GM19452 (cell line): ENCODE results near the gene ABHD14A.
A peak's percentile ranks its signal among the peaks of the same experiment; 100 is the strongest.
"Not testable (repeated sequence)": the region's sequence is repeated elsewhere in the genome, so short reads cannot be mapped to it uniquely, and the experiment has no call there.

ENCODE experiments used
- ATAC-seq: cut with Tn5 transposase; IDR thresholded peaks from one replicate; pipeline ENCODE4 v1.9.1; 2021; ENCODE audit not compliant: unreplicated experiment

The ABHD14A gene

DNA sequence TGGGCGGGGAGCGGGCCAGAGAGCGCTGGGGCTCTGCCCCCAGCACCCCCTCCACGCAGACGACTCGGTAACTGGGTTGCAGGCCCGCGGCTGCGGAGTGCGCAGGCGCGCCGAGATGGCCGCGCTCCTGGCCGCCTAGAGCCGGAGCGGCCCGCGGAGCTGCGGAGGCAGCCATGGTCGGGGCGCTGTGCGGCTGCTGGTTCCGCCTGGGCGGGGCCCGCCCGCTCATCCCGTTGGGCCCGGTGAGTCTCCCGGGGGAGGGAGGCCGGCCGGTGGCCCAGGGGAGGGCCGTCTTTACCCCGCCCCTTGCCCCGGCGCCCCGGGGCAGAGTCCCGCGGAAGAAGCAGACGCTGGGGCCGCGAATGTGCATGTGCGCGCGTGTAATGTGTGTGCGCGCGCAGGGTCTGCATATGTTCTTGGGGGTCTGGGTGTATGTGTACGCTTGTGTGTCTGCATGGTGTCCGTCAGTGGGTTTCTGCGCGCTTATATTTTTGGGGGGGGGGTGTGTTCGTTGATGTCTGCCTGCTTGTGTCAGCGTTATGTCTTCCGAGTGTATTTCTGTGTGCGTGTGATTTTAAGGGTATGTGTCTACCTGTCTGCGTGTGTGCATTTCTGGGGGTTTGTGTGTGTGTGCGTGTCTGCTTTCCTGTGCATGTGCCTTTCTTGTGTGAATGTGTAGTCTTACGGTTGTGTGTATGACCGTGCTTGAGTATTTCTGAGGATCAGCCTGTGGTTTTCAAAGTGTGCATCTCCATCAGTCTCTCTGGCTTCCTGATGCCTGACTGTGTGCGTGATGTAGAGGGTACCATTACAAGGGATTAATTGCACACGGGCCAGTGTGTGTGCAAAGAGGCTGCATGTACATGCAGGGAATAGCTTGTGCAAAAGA, at the start of gene ABHD14A:
Gene ABHD14A, plus strand, starts transcription at position 102 of the 889 bp plus-strand sequence. Its CDS starts 72 bp downstream, at position 174.
- ATAC-seq = peak; percentile 64

- no peak for ATAC-seq
Measured at GRCh38 chr3:51927061-51927977, 47.5 kb upstream of the ABHD14A start.

- no peak for ATAC-seq
Measured at GRCh38 chr3:51928438-51928837, 46.4 kb upstream of the ABHD14A start.

DNA sequence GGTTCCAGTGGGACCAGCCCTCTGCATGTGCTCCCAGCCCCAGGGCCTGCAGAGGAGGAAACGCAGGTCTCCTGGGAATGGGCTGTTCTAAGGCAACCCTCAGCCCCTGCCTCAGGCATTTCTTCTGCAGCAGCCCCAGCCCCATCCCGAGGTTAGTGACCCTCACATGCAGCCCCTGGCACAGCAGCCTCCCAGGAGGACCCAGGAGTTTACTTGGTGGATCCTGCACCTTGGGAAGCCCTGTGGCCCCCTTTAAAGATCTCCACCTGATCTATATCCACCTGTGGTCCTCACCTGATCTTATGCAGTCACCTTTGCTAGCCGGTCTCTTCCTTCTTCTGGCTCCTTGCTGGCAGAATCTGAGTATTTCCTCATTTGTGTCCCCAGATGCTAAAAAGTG, 45.9 kb upstream of the ABHD14A start:
- not testable (repeated sequence) for ATAC-seq

- ATAC-seq = no peak
Measured at GRCh38 chr3:51929420-51930003, 45.4 kb upstream of the ABHD14A start.

DNA sequence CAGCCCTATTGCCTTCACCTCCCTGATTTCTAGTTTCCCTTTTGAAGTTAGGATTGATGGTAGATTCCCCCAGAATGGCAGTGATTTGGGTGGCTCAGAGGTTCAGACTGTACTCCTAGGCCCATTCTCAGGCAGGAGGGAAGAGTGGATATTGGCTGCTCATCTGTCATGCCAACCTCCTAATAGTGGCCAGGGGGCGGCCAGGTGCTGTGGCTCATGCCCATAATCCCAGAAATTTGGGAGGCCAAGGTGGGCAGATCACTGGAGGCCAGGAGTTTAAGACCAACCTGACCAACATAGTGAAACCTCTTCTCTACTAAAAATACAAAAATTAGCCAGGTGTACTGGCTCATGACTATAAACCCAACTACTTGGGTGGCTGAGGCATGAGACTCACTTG, 44.4 kb upstream of the ABHD14A start:
- ATAC-seq = no peak

DNA sequence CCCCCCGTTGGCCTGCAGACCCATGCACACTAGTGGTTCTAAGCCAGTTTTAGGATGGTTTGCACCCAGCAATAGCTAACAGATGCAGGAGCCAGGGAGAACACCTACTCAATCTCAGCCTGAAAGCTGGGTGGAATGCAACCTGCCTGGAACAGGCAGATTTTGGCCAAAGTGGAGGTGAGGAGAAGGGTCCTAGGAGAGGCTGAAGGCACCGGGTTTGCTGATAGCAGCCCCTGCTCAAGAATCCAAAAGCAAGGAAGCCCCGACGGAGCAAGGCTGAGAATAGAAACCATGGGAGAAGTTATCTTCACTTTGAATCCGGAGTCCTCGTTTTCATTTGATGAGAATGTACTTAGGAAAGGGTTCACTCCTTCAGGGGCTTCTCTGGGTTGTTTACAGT, 43.1 kb upstream of the ABHD14A start:
- no peak for ATAC-seq

DNA sequence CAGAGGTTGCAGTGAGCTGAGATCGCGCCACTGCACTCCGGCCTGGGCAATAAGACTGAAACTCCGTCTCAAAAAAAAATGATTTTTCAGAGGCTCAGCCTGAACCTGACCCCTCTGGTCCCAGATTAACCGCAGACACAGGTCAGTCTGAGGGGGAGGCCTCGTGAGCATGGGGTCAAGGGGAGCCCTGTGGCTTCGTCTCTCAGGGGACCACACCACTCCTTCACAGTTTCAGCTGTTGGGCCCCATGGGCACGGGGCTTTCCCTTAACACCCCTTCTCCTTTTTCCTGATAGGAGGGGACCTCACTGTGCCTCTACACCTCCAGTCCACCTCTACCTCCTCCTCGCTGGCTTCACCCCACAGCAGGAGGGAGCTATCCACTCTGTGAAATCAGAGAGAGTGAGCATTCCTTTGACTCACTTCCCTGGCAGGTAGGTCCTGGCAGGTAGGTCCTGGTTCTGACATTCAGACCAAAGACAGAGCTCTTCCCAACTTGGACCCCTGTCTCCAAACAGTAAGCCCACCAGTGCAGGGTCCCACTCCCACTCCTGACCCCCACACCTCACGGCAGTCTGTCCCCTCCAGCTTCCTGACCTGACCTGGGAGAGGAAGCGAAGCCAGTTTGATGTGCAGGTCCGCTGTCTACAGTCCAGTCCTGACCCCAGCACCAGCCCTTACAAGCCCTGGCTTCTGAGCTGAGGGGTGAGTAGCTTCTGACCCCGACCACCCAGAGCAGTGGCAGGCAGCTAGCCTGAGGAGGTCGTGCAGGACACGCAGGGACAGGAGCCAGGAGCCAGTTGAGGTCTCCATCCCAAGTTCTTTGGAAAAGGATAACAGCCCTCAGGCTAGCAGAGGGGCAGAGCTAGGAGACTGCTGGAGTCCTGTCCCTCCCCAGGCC, 42.1 kb upstream of the ABHD14A start:
- no peak for ATAC-seq

DNA sequence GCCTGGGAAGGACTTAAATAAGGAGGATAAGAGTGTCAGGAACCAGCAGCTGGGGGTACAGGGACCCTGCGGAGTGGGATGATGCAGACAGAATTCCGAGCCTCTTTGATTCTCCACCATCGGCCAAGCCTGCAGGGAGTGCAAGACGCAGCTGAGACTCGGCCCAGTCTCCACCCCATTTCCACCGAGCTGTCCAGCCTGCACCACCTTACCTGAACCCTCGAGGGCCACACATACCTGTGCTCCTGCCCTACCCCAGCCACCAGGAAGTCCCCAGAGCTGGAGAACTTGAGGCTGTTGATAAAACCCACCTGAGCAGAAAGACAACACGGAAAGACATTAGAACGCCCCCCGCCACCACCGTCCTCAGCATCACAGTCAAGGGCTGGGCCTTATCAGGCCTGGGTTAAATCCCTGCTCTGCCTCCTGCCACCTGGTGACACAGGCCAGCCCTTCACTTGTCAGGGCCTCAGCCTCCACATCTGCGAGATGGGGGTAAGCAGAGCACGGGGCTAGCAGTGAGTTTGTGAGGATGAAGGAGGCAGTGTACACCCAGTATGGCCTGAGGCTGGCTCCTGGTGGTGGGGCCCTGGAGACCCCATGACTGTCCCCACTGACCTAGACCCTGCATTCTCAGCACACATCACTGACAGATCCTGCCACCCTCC, 41.3 kb upstream of the ABHD14A start:
- no peak for ATAC-seq

- no peak for ATAC-seq
Measured at GRCh38 chr3:51934139-51934850, 40.6 kb upstream of the ABHD14A start.

- ATAC-seq = no peak
Measured at GRCh38 chr3:51934991-51935885, 39.6 kb upstream of the ABHD14A start.

DNA sequence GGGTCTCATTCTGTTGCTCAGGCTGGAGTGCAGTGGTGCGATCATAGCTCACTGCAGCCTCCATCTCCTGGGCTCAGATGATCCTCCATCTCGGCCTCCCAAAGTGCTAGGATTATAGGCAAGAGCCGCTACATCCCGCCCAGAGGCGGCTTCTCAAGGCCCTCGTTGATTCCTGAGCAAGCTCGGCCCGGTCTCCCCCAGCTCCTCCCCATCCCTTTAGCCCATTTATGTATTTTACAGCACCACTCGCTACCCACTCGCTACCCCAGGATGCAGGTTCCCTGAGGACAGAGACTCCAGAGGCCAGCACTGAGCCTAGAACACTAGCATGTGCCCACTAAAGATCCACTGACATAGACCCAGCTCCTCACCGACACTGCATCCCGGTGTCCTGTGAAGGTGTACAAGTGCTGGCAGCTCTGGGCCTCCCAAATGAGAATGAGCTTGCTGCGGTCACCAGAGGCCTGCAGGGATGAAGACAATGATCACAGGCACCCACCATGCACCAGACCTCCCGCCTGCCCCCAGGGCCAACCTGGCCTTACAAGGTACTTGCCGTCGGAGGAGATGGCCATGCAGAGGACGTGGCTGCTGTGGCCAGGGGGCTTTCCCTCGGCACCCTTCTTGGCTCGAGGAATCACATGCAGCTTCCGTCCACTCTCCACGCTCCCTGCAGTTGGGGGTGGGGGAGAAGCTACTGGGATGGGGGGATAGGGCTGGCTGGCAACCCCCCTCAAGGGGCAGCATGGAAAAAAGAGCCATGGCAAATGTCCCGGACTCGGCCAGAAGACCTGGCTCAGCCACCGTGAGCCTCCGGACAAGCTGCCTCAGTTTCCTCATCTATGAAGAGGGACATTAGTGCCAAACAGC, 38.7 kb upstream of the ABHD14A start:
- no peak for ATAC-seq

DNA sequence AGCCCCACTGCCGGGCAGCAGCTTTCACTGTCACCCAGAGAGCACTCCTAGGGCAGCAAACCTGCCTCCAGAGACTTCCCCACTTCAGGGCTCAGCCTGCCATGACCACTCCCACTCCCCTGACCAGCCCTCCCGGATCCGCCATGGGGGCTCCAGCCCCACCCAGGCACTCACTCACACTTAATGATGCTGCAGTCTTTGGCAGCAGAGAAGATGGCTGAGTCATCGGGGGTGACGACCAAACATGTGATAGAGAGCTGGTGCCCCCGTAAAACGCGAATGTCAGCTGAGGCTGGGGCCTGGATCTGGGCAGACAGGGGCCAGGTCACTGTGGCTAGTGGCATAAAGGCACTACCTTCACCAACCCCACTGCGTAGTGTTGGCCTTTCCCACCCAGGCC, 37.9 kb upstream of the ABHD14A start:
- ATAC-seq = no peak

DNA sequence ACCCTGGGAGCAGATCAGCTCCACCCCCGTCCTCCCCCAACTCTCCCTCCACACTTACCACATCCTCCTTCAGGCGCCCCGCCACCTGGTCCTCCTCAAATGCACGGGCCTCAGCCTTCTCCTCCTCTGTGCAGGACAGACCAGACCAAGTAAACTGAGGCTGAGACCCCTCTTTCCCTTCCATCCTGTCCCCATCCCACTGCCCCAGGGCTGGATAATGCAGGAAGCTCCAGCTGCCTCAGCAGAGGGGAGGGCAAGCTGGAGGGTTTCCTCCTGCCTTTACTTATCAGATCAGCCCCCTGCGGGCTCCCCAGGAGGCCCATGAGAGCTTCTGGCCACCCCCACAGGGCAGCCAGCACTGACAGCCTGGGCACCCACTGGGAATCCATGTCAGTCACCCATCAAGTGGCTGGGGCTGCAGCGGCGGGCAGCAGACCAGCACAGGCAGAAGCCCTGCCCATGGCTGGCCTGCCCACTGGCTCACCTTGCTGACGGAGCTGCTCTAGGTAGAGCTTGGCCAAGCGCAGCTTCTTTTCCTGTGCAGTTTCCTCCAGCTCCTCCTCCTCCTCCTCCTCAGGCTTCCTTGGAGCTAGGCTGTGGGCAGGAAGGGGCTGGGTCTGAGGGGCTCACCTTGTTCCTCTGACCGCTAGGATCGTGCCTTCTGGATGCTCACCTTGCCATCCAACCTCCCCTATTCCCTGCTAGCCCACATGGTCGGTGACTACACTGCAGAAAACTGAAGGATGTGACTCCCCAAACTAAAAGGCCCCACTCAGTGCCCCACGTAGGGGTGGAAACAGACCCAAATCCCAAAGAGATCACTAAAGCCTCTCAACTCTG, 37.0 kb upstream of the ABHD14A start:
- no peak for ATAC-seq

GRCh38 chr3:51938780-51939425, 36.0 kb upstream of the ABHD14A start:
- ATAC-seq = no peak
